ENCODE data around the gene CWF19L1.

The CWF19L1 gene

GRCh38 chr10:100201549-100201948 is 65.9 kb downstream of the CWF19L1 start:
- no peak overlapping the region for H3K4me3 ChIP-seq
- H3K4me1 ChIP-seq, result no peaks in the 10 kb centered on the region
- H3K27ac ChIP-seq, result no peak overlapping the region
- 0 out of 22 replicates have a peak, but pooled peaks cover 0 to 5% (median 0%) of the 10 kb centered on the region in 11 experiments for H4K20me1 ChIP-seq
- no peaks in the 10 kb centered on the region for H3K27me3 ChIP-seq
- no peak for TF ChIP-seq Cebpa-rat (IDR thresholded peaks at IDR 0.05)
- H3K9me3 ChIP-seq (replicated peaks in 1 of 11), result no peaks in the 10 kb centered on the region
- H3K4me2 ChIP-seq, result no peak overlapping the region
- H3K9ac ChIP-seq, result no peak overlapping the region
- peaks cover 89 to 99% (median 96%) of the 10 kb centered on the region in 11 experiments for H3K36me3 ChIP-seq

- no peak for TF ChIP-seq Cebpa-rat (IDR thresholded peaks at IDR 0.05)
- Histone ChIP-seq H3K4me2 (no peak overlapping the region), H3K9ac (no peak overlapping the region), H3K4me3 (no peak overlapping the region), H3K27ac (no peak overlapping the region), H3K36me3 (peaks cover 87 to 100% (median 96%) of the 10 kb centered on the region in 11 experiments), H3K27me3 (no peaks in the 10 kb centered on the region), H3K4me1 (peaks cover 0 to 13% (median 2%) of the 10 kb centered on the region in 10 experiments; a peak in 9 of 20 replicates), H3K9me3 (replicated peaks in 1 of 11) (no peaks in the 10 kb centered on the region), H4K20me1 (peaks cover 0 to 5% (median 0%) of the 10 kb centered on the region in 11 experiments; a peak in 1 of 22 replicates)
These were observed 72.7 kb downstream of the CWF19L1 start for GRCh38 chr10:100194711-100195110.

GRCh38 chr10:100192350-100192749 is 75.1 kb downstream of the CWF19L1 start:
- H3K27me3 ChIP-seq, result no peaks in the 10 kb centered on the region
- peak overlapping the region in 4 of 11 experiments; percentile 12 to 63 (median 26); a peak in 6 of 22 replicates for H3K4me2 ChIP-seq
- no peak for TF ChIP-seq Cebpa-rat (IDR thresholded peaks at IDR 0.05)
- H3K36me3 ChIP-seq, result peaks cover 68 to 99% (median 89%) of the 10 kb centered on the region in 11 experiments
- H4K20me1 ChIP-seq, result peaks cover 0 to 5% (median 0%) of the 10 kb centered on the region in 11 experiments; a peak in 1 of 22 replicates
- H3K27ac ChIP-seq, result peak overlapping the region in 2 of 11 experiments; percentile 12 to 39; a peak in 2 of 22 replicates
- no peak overlapping the region for H3K9ac ChIP-seq
- no peak overlapping the region for H3K4me3 ChIP-seq
- H3K9me3 ChIP-seq (replicated peaks in 1 of 11), result no peaks in the 10 kb centered on the region
- H3K4me1 ChIP-seq, result peaks cover 3 to 24% (median 9%) of the 10 kb centered on the region in 10 experiments; a peak in 19 of 20 replicates

GRCh38 chr10:100186253-100187212 is 80.9 kb downstream of the CWF19L1 start:
- Histone ChIP-seq H4K20me1 (peaks cover 0 to 6% (median 0%) of the 10 kb centered on the region in 11 experiments; a peak in 3 of 22 replicates), H3K4me2 (peak overlapping the region; percentile 82 to 97 (median 92)), H3K27ac (peak overlapping the region; percentile 33 to 96 (median 93); a peak in 21 of 22 replicates), H3K4me1 (peaks cover 36 to 48% (median 43%) of the 10 kb centered on the region in 10 experiments), H3K27me3 (no peaks in the 10 kb centered on the region), H3K9me3 (replicated peaks in 1 of 11) (no peaks in the 10 kb centered on the region), H3K36me3 (peaks cover 28 to 71% (median 53%) of the 10 kb centered on the region in 11 experiments), H3K9ac (peak overlapping the region; percentile 87 to 96 (median 92)), H3K4me3 (peak overlapping the region; percentile 73 to 98 (median 89))
- no peak for TF ChIP-seq Cebpa-rat (IDR thresholded peaks at IDR 0.05)

- peaks cover 19 to 71% (median 52%) of the 10 kb centered on the region in 11 experiments for H3K36me3 ChIP-seq
- peak within 1 kb of the TSS; percentile 87 to 96 (median 92) for H3K9ac ChIP-seq
- H3K4me3 ChIP-seq, result peak within 1 kb of the TSS; percentile 73 to 98 (median 89)
- H4K20me1 ChIP-seq, result peaks cover 0 to 6% (median 0%) of the 10 kb centered on the region in 11 experiments; a peak in 3 of 22 replicates
- peak within 1 kb of the TSS; percentile 77 to 96 (median 93) for H3K27ac ChIP-seq
- no peak for TF ChIP-seq Cebpa-rat (IDR thresholded peaks at IDR 0.05)
- H3K9me3 ChIP-seq (replicated peaks in 1 of 11), result no peaks in the 10 kb centered on the region
- H3K4me2 ChIP-seq, result peak within 1 kb of the TSS; percentile 82 to 97 (median 94)
- H3K27me3 ChIP-seq, result no peaks in the 10 kb centered on the region
- H3K4me1 ChIP-seq, result peaks cover 38 to 48% (median 43%) of the 10 kb centered on the region in 10 experiments
These were observed 81.8 kb downstream of the CWF19L1 start, which contains the start of gene ERLIN1 for GRCh38 chr10:100185364-100186252. Gene ERLIN1, minus strand, starts transcription at chr10:100186029. Its CDS starts 403 bp downstream, at chr10:100185626.

DNA sequence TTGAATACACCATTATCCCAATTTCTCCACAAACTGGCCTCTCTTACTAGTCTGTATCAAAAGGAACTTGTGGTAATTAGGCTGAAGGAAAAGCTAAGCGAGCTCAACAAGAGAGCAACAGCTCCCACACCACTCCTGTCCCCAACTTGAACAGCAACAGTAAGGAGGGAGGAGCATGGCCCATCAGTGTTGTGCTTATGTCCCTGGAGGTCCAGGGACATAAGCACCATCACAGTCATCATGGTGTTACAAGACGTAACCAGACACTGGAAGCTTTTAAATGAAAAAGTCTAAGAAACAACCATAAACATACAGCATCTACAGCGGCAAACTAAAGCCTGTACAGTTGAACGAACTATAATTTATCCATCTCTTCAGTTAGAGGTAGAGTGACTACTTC is 82.6 kb downstream of the CWF19L1 start:
- Histone ChIP-seq H3K36me3 (peaks cover 18 to 71% (median 52%) of the 10 kb centered on the region in 11 experiments), H3K4me3 (peak overlapping the region; percentile 73 to 98 (median 89)), H3K27ac (peak overlapping the region in 10 of 11 experiments; percentile 85 to 96 (median 94); a peak in 20 of 22 replicates), H3K4me1 (peaks cover 38 to 48% (median 43%) of the 10 kb centered on the region in 10 experiments), H3K9me3 (replicated peaks in 1 of 11) (no peaks in the 10 kb centered on the region), H4K20me1 (peaks cover 0 to 6% (median 0%) of the 10 kb centered on the region in 11 experiments; a peak in 3 of 22 replicates), H3K4me2 (peak overlapping the region; percentile 82 to 96 (median 91)), H3K27me3 (no peaks in the 10 kb centered on the region), H3K9ac (peak overlapping the region; percentile 87 to 96 (median 92))
- TF ChIP-seq Cebpa-rat (IDR thresholded peaks at IDR 0.05), result no peak

DNA sequence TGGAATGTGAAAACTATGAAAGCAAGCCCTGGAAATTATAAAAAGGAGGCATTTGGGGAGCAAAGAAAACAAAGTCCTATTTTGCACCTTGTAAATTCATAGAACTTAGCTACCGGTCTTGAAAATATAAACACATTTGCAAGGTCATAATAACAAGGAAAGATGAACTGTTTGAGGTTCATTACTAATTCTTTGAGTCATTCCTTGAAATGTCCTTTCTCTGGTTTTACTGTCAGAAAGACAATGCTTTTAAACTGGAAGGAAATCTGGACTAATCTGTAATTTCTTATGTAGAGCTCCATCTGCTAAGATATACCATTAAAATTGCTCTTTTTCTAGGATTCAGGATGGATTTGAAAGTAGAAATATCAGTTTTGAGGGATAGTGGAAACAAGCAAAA is 83.0 kb downstream of the CWF19L1 start:
- Histone ChIP-seq H3K36me3 (peaks cover 21 to 71% (median 52%) of the 10 kb centered on the region in 11 experiments), H3K27ac (peak overlapping the region in 10 of 11 experiments; percentile 85 to 96 (median 94); a peak in 20 of 22 replicates)
- no peak for TF ChIP-seq Cebpa-rat (IDR thresholded peaks at IDR 0.05)

DNA sequence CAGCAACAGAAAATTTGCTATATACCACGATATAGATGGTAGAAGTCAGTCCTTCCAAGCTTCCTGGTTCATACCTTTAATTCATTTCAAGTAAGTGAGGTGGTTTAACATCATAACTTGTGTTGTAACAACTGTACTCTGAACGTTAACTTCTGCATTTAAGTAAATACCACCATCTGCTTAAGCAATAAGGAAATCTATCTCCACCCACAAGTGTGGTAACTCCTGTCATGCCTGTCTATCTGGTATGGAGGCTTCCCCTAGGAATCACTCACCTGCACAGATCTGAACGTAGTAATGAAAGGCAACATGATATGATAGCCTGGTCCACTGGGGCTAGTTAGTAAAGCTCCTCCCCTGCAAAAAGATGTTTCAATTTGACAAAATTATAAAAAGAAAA is 84.0 kb downstream of the CWF19L1 start:
- peak in 7 of 11 experiments; percentile 23 to 79 (median 54); a peak in 6 of 22 replicates for TF ChIP-seq Cebpa-rat (IDR thresholded peaks at IDR 0.05)
- Histone ChIP-seq H4K20me1 (peaks cover 0 to 11% (median 0%) of the 10 kb centered on the region in 11 experiments; a peak in 5 of 22 replicates), H3K4me1 (peaks cover 38 to 48% (median 43%) of the 10 kb centered on the region in 10 experiments), H3K4me2 (peak overlapping the region; percentile 82 to 96 (median 91)), H3K27ac (peak overlapping the region; percentile 30 to 96 (median 93); a peak in 21 of 22 replicates), H3K9me3 (replicated peaks in 1 of 11) (no peaks in the 10 kb centered on the region), H3K27me3 (no peaks in the 10 kb centered on the region), H3K36me3 (peaks cover 28 to 71% (median 52%) of the 10 kb centered on the region in 11 experiments), H3K9ac (peak overlapping the region; percentile 52 to 96 (median 92); a peak in 19 of 22 replicates), H3K4me3 (peak overlapping the region in 8 of 10 experiments; percentile 73 to 92 (median 88); a peak in 15 of 20 replicates)

More for the DNA sequence above, 83.0 kb downstream of the CWF19L1 start:
- Histone ChIP-seq H4K20me1 (peaks cover 0 to 6% (median 0%) of the 10 kb centered on the region in 11 experiments; a peak in 4 of 22 replicates), H3K9ac (peak overlapping the region; percentile 87 to 96 (median 92)), H3K4me1 (peaks cover 38 to 48% (median 43%) of the 10 kb centered on the region in 10 experiments), H3K4me2 (peak overlapping the region; percentile 82 to 96 (median 91)), H3K27me3 (no peaks in the 10 kb centered on the region), H3K4me3 (peak overlapping the region; percentile 73 to 98 (median 89)), H3K9me3 (replicated peaks in 1 of 11) (no peaks in the 10 kb centered on the region)
